ENCODE results near the gene TBX19.

GRCh38 chr1:168342572-168343280, 62.0 kb downstream of the TBX19 start:
- peak; percentile 67 to 92 (median 87) for TF ChIP-seq CTCF (IDR thresholded peaks at IDR 0.05)
- no peak for TF ChIP-seq EP300 (IDR thresholded peaks at IDR 0.05)
- TF ChIP-seq POLR2A (IDR thresholded peaks at IDR 0.05) = no peak
- no peak for TF ChIP-seq POLR2AphosphoS5 (IDR thresholded peaks at IDR 0.05)

Measured in gastroesophageal sphincter (tissue), 3 donors.